Mesenchymal stem cell (in vitro differentiated cells and primary cell): ENCODE data around the gene SH3BGRL2.

ENCODE experiments used
- DNase-seq: peaks from one replicate; pipeline ENCODE4 v3.0.0-alpha.2; 2013
- H2AFZ ChIP-seq: one replicate; pipeline ENCODE4 v1.6.1; 2013; ENCODE audit warnings: low read depth, mild to moderate bottlenecking, control low read depth, inconsistent platforms, low read length, moderate library complexity
- H2AK5ac ChIP-seq: 2 replicates; pipeline ENCODE4 v1.6.1; 2013; ENCODE audit warnings: low read length, moderate library complexity, mild to moderate bottlenecking, inconsistent platforms; ENCODE audit not compliant: severe bottlenecking
- H2BK120ac ChIP-seq: one replicate; pipeline ENCODE4 v1.6.1; 2013; ENCODE audit warnings: low read depth, mild to moderate bottlenecking, inconsistent platforms, low read length, moderate library complexity
- H2BK12ac ChIP-seq, 2 experiments: one replicate each; pipeline ENCODE4 v1.6.1; 2013; ENCODE audit warnings: inconsistent platforms in 2 of 2, low read length in 2 of 2, mild to moderate bottlenecking in 2 of 2, moderate library complexity in 2 of 2, control low read depth in 1 of 2
- H2BK15ac ChIP-seq: one replicate; pipeline ENCODE4 v1.6.1; 2013; ENCODE audit warnings: mild to moderate bottlenecking, low read depth, inconsistent platforms; ENCODE audit not compliant: poor library complexity, severe bottlenecking
- H2BK5ac ChIP-seq: 2 replicates; pipeline ENCODE4 v1.6.1; 2013; ENCODE audit warnings: low read depth, mild to moderate bottlenecking, low read length, control low read depth, inconsistent platforms; ENCODE audit not compliant: poor library complexity, severe bottlenecking
- H3K14ac ChIP-seq, 2 experiments: one replicate each; pipeline ENCODE4 v1.6.1; 2013; ENCODE audit warnings: inconsistent platforms in 2 of 2, low read length in 2 of 2, control low read depth in 1 of 2, mild to moderate bottlenecking in 1 of 2, moderate library complexity in 1 of 2
- H3K18ac ChIP-seq, 2 experiments: one replicate each; pipeline ENCODE4 v1.6.1; 2013; ENCODE audit warnings: inconsistent platforms in 2 of 2, low read length in 2 of 2, control low read depth in 1 of 2, low read depth in 1 of 2, mild to moderate bottlenecking in 1 of 2
- H3K23ac ChIP-seq, 2 experiments: one replicate each; pipeline ENCODE4 v1.6.1; 2013; ENCODE audit warnings: inconsistent platforms in 2 of 2, low read length in 2 of 2, mild to moderate bottlenecking in 2 of 2, moderate library complexity in 2 of 2, control low read depth in 1 of 2
- H3K27ac ChIP-seq: 2 replicates; pipeline ENCODE4 v1.5.1; 2013; ENCODE audit warnings: mild to moderate bottlenecking, moderate library complexity, low read length, control low read depth, inconsistent platforms; ENCODE audit not compliant: poor library complexity, severe bottlenecking
- H3K27me3 ChIP-seq, 2 experiments: 2 replicates each; pipeline versions ENCODE4 v1.6.1 to v1.7.0; 2013; ENCODE audit warnings: low read length in 2 of 2, mild to moderate bottlenecking in 2 of 2, moderate library complexity in 2 of 2, control low read depth in 1 of 2, inconsistent platforms in 1 of 2; ENCODE audit not compliant: control insufficient read depth in 1 of 2, insufficient read depth in 1 of 2
- H3K36me3 ChIP-seq, 2 experiments: 2 replicates each; pipeline versions ENCODE4 v1.6.1 to v1.7.0; 2013; ENCODE audit warnings: low read length in 2 of 2, control low read depth in 1 of 2, inconsistent platforms in 1 of 2, low read depth in 1 of 2, mild to moderate bottlenecking in 1 of 2; ENCODE audit not compliant: insufficient read depth in 2 of 2, control insufficient read depth in 1 of 2
- H3K4ac ChIP-seq, 2 experiments: one replicate each; pipeline ENCODE4 v1.6.1; 2013; ENCODE audit warnings: inconsistent platforms in 2 of 2, low read length in 2 of 2, mild to moderate bottlenecking in 2 of 2, moderate library complexity in 2 of 2, control low read depth in 1 of 2, low read depth in 1 of 2
- H3K4me1 ChIP-seq: 2 replicates; pipeline ENCODE4 v1.6.1; 2013; ENCODE audit warnings: low read depth, low read length, control low read depth; ENCODE audit not compliant: control insufficient read depth, insufficient read depth
- H3K4me2 ChIP-seq: 2 replicates; pipeline ENCODE4 v1.6.1; 2013; ENCODE audit warnings: low read length, mild to moderate bottlenecking, inconsistent platforms; ENCODE audit not compliant: poor library complexity, severe bottlenecking
- H3K4me3 ChIP-seq, 2 experiments: 2 replicates each; pipeline versions ENCODE4 v1.5.1 to v1.7.0; 2013; ENCODE audit warnings: low read length in 2 of 2, mild to moderate bottlenecking in 2 of 2, control low read depth in 1 of 2, low read depth in 1 of 2; ENCODE audit not compliant: insufficient read depth in 1 of 2
- H3K79me1 ChIP-seq: replicated peaks from 2 replicates; pipeline ENCODE4 v1.6.1; 2013; ENCODE audit warnings: mild to moderate bottlenecking, control low read depth, low read length, inconsistent platforms; ENCODE audit not compliant: poor library complexity, severe bottlenecking
- H3K9ac ChIP-seq: 2 replicates; pipeline ENCODE4 v1.7.0; 2013; ENCODE audit warnings: mild to moderate bottlenecking, low read length, moderate library complexity
- H3K9me3 ChIP-seq: 2 replicates; pipeline ENCODE4 v1.7.0; 2013; ENCODE audit warnings: mild to moderate bottlenecking, low read length; ENCODE audit not compliant: control insufficient read depth
- H4K8ac ChIP-seq: one replicate; pipeline ENCODE4 v1.6.1; 2013; ENCODE audit warnings: inconsistent platforms, mild to moderate bottlenecking, low read length, moderate library complexity
- H4K91ac ChIP-seq: one replicate; pipeline ENCODE4 v1.6.1; 2013; ENCODE audit warnings: mild to moderate bottlenecking, low read length, inconsistent platforms
- WGBS: methylation state at CpG from one replicate; pipeline ENCODE4 v1.1.7; 2013; ENCODE audit warnings: mixed read lengths; 5-methylcytosine and 5-hydroxymethylcytosine counted together

The SH3BGRL2 gene

GRCh38 chr6:79668381-79668780, 37.3 kb downstream of the SH3BGRL2 start:
- no peak overlapping the region for H2AK5ac ChIP-seq
- H4K8ac ChIP-seq = no peak overlapping the region
- no peak overlapping the region for H3K23ac ChIP-seq
- no peak overlapping the region for H2BK120ac ChIP-seq
- DNase-seq = no peak
- no peak overlapping the region for H3K9ac ChIP-seq
- no peaks in the 10 kb centered on the region for H3K36me3 ChIP-seq
- H2AFZ ChIP-seq = no peak overlapping the region
- no peak overlapping the region for H2BK15ac ChIP-seq
- peaks cover 6% of the 10 kb centered on the region for H3K4me1 ChIP-seq
- no peaks in the 10 kb centered on the region for H3K9me3 ChIP-seq
- no peak overlapping the region for H2BK12ac ChIP-seq
- no peak overlapping the region for H3K4ac ChIP-seq
- H2BK5ac ChIP-seq = no peak overlapping the region
- no peak overlapping the region for H4K91ac ChIP-seq
- H3K79me1 ChIP-seq = no peaks in the 10 kb centered on the region
- WGBS = 69% methylated on average over 4 of the region's 5 CpGs
- no peaks in the 10 kb centered on the region for H3K27me3 ChIP-seq
- no peak overlapping the region for H3K14ac ChIP-seq
- no peak overlapping the region for H3K18ac ChIP-seq
- no peak overlapping the region for H3K4me3 ChIP-seq
- H3K27ac ChIP-seq = no peak overlapping the region
- H3K4me2 ChIP-seq = no peak overlapping the region

DNA sequence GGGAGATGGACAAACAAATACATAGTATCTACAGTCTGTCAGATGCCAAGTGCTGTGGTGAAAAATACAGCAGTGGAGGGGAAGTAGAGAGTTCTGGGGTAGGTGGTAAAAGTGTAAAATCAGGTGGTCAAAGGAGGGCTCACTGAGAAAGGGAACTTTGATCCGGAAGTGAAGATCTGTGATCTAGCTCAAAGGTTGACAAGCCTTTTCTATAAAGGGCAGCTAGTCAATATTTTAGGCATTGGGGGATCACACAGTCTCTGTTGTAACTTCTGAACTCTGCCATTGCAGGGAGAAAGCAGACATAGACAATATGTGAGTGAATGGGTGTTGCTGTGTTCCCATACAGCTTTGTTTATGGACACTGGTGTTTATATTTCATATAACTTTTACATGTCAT, 38.6 kb downstream of the SH3BGRL2 start:
- WGBS = 100% methylated on average over 1 of the region's 1 CpG
- no peaks in the 10 kb centered on the region for H3K36me3 ChIP-seq
- H3K4ac ChIP-seq = no peak overlapping the region
- H2BK15ac ChIP-seq = no peak overlapping the region
- H3K14ac ChIP-seq = no peak overlapping the region
- H3K4me1 ChIP-seq = peaks cover 4% of the 10 kb centered on the region
- no peak overlapping the region for H2BK120ac ChIP-seq
- no peak overlapping the region for H3K9ac ChIP-seq
- H3K4me2 ChIP-seq = no peak overlapping the region
- H3K27me3 ChIP-seq = no peaks in the 10 kb centered on the region
- H3K79me1 ChIP-seq = no peaks in the 10 kb centered on the region
- no peak overlapping the region for H4K8ac ChIP-seq
- no peak overlapping the region for H2BK12ac ChIP-seq
- H3K9me3 ChIP-seq = no peaks in the 10 kb centered on the region
- H2BK5ac ChIP-seq = no peak overlapping the region
- H3K23ac ChIP-seq = no peak overlapping the region
- H3K4me3 ChIP-seq = no peak overlapping the region
- H4K91ac ChIP-seq = no peak overlapping the region
- no peak overlapping the region for H3K27ac ChIP-seq
- no peak overlapping the region for H3K18ac ChIP-seq
- no peak overlapping the region for H2AFZ ChIP-seq
- DNase-seq = no peak
- H2AK5ac ChIP-seq = no peak overlapping the region

DNA sequence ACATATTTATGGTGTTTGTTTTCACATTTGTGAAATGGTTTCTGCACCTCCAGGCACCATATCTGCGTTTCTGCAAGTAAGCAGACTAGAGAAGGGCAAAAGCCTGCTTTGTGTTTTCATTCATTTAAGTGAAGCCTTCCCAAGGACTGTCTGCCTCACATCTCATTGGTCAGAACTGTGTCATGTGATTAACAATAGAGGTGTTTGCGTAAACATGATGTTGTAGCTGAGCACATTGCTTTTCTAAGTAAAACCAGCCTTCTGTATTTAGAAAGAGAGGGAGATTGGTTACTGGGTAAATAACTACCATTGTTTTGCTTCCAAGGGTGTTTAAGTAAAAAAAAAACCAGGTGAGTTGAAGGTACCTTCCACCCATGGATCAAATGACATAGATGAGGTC, 39.7 kb downstream of the SH3BGRL2 start:
- Histone ChIP-seq H3K4me3 (no peak overlapping the region), H3K4ac (no peak overlapping the region), H4K91ac (no peak overlapping the region), H3K9ac (no peak overlapping the region), H3K36me3 (no peaks in the 10 kb centered on the region), H2AFZ (no peak overlapping the region), H2BK15ac (no peak overlapping the region), H3K9me3 (no peaks in the 10 kb centered on the region), H2BK5ac (no peak overlapping the region), H3K27me3 (no peaks in the 10 kb centered on the region), H3K79me1 (no peaks in the 10 kb centered on the region), H3K14ac (no peak overlapping the region), H3K23ac (no peak overlapping the region), H3K27ac (no peak overlapping the region), H3K4me2 (no peak overlapping the region), H4K8ac (no peak overlapping the region), H3K18ac (no peak overlapping the region), H2AK5ac (no peak overlapping the region), H2BK12ac (no peak overlapping the region), H2BK120ac (no peak overlapping the region), H3K4me1 (peaks cover 4% of the 10 kb centered on the region)
- DNase-seq = no peak
- WGBS = 100% methylated on average over 2 of the region's 2 CpGs

DNA sequence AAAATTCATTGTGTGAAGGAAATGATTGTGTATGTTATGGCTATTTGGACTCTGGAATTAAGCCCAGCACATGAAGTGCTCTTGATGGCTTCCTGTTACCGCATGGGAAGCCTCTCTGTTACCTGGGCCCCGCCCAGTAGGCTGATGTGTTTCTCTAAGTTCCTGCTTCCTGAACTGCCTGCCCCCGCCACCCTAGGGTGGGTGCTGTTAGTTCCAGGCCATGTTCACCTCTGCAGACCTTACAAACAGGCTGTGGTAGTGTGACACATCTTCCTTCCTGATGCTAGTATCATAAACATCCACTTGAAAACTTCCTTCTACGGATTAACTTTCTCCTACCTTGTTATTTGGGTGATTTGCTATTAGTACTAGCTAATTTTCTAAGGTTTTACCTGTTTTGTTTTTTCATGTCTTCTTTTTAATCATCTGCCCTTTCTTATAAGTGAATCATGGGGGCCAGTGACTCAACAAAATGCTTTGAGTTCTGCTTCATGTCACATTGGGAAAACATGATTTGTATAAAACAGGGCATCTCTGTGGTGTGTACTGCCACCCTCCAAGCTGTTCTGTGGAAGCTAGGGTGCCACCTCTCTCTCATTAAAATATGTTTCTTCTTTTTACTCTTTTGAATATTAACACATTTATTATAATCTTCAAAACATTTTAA, 40.6 kb downstream of the SH3BGRL2 start:
- 63% methylated on average over 3 of the region's 4 CpGs for WGBS
- H3K79me1 ChIP-seq = no peaks in the 10 kb centered on the region
- peak overlapping the region; percentile 26 for H3K9ac ChIP-seq
- peak overlapping the region; percentile 84 for H2AK5ac ChIP-seq
- H4K91ac ChIP-seq = no peak overlapping the region
- peak overlapping the region; percentile 69 for H4K8ac ChIP-seq
- no peak overlapping the region for H3K4me2 ChIP-seq
- no peak overlapping the region for H2BK5ac ChIP-seq
- H3K27me3 ChIP-seq = no peaks in the 10 kb centered on the region
- H3K4ac ChIP-seq = peak overlapping the region in 1 of 2 experiments; percentile 49
- H3K14ac ChIP-seq = no peak overlapping the region
- no peaks in the 10 kb centered on the region for H3K36me3 ChIP-seq
- DNase-seq = peak; percentile 36
- no peak overlapping the region for H2BK15ac ChIP-seq
- no peak overlapping the region for H2BK120ac ChIP-seq
- H3K4me1 ChIP-seq = peaks cover 4% of the 10 kb centered on the region
- no peak overlapping the region for H2AFZ ChIP-seq
- no peak overlapping the region for H3K23ac ChIP-seq
- no peak overlapping the region for H3K27ac ChIP-seq
- peak overlapping the region in 1 of 2 experiments; percentile 38 for H2BK12ac ChIP-seq
- H3K9me3 ChIP-seq = no peaks in the 10 kb centered on the region
- no peak overlapping the region for H3K4me3 ChIP-seq
- H3K18ac ChIP-seq = peak overlapping the region; percentile 23 to 70
